Lower leg skin (tissue), 4 donors: ENCODE results near the gene RPLP2. TPM values are rescaled to one million over a fixed set of nuclear protein-coding genes. Genes with fewer than 3 reads are reported as not detected.

Experiments used
- DNase-seq, 2 donors: peaks; one replicate each; pipeline ENCODE4 v3.0.0-alpha.2; 2019; ENCODE audit warnings: low spot score in 2 of 2
- H3K4me3 ChIP-seq: fragments of 200-600 bp; sonication (generic); 2 replicates; pipeline ENCODE4 v1.5.1; 2017; ENCODE audit warnings: mild to moderate bottlenecking, low read depth; ENCODE audit not compliant: poor library complexity, severe bottlenecking
- CTCF ChIP-seq, 3 donors: fragments of 450-650 bp; IDR thresholded peaks; one replicate each; pipeline ENCODE4 v1.5.1; 2016; ENCODE audit warnings: antibody characterized with exemption in 3 of 3, mild to moderate bottlenecking in 3 of 3, moderate library complexity in 2 of 3
- POLR2A ChIP-seq, 2 donors: fragments of 450-650 bp; IDR thresholded peaks; one replicate each; pipeline ENCODE4 v1.6.1; 2016 to 2017; ENCODE audit warnings: antibody characterized with exemption in 2 of 2, mild to moderate bottlenecking in 1 of 2, moderate library complexity in 1 of 2
- WGBS, 2 donors: methylation state at CpG; one replicate each; pipeline ENCODE4 v1.1.5; 2018; 5-methylcytosine and 5-hydroxymethylcytosine counted together
- intact Hi-C: fragments of 100-400 bp; cut with DNase I; formaldehyde crosslinking; loops from one replicate; pipeline ENCODE4 v1.15.0; 2023; ENCODE audit warnings: low total_unique reads
- total RNA-seq, 4 donors: library from RNA; depleted of rRNA; stranded (reverse); fragments of >200 nt; gene quantifications; one replicate each; pipeline ENCODE4 v1.1.0, GENCODE V29; 2016

Gene RPLP2
- total RNA-seq, 4 donors from 2014 or later, result 479 to 1,471 (median 745) TPM

GRCh38 chr11:792873-793272 lies 16.9 kb upstream of the RPLP2 start:
- TF ChIP-seq POLR2A (IDR thresholded peaks at IDR 0.05) (no peak), CTCF (IDR thresholded peaks at IDR 0.05) (no peak)
- WGBS, 2 donors, result 85 to 87% methylated on average over 4 to 12 of the region's 13 CpGs
- intact Hi-C loops, result no loop called here
- no peak for DNase-seq
- no peak overlapping the region for H3K4me3 ChIP-seq

GRCh38 chr11:793556-793955 lies 16.2 kb upstream of the RPLP2 start:
- WGBS, 2 donors, result 83 to 86% methylated on average over 6 to 7 of the region's 7 CpGs
- intact Hi-C loops, result no loop called here
- DNase-seq, result no peak
- TF ChIP-seq POLR2A (IDR thresholded peaks at IDR 0.05), result no peak
- TF ChIP-seq CTCF (IDR thresholded peaks at IDR 0.05), result no peak
- H3K4me3 ChIP-seq, result no peak overlapping the region

- intact Hi-C loops, result no loop called here
- no peak overlapping the region for H3K4me3 ChIP-seq
- TF ChIP-seq POLR2A (IDR thresholded peaks at IDR 0.05) (no peak), CTCF (IDR thresholded peaks at IDR 0.05) (no peak)
- DNase-seq, result no peak
- WGBS, 2 donors, result 90% methylated on average over 27 to 31 of the region's 31 CpGs
Measured at GRCh38 chr11:794013-794765, 15.6 kb upstream of the RPLP2 start.

GRCh38 chr11:794766-795633 lies 14.8 kb upstream of the RPLP2 start:
- 43 to 50% methylated on average over 24 to 36 of the region's 38 CpGs for WGBS, 2 donors
- no peak for DNase-seq
- H3K4me3 ChIP-seq, result no peak overlapping the region
- intact Hi-C loops, result no loop called here
- TF ChIP-seq POLR2A (IDR thresholded peaks at IDR 0.05) (no peak), CTCF (IDR thresholded peaks at IDR 0.05) (no peak)

GRCh38 chr11:795634-796564 lies 13.9 kb upstream of the RPLP2 start:
- TF ChIP-seq CTCF (IDR thresholded peaks at IDR 0.05), result no peak
- TF ChIP-seq POLR2A (IDR thresholded peaks at IDR 0.05), result no peak
- 2 to 4% methylated on average over 15 to 26 of the region's 26 CpGs for WGBS, 2 donors
- intact Hi-C loops, result no loop called here
- peak overlapping the region; percentile 14 for H3K4me3 ChIP-seq
- peak; percentile 63 to 94 for DNase-seq
